ENCODE measurements around the gene ICA1L. TPM values are rescaled to one million over a fixed set of nuclear protein-coding genes. Genes with fewer than 3 reads are reported as not detected.
"Not testable (repeated sequence)": the region's sequence is repeated elsewhere in the genome, so short reads cannot be mapped to it uniquely, and the experiment has no call there.

Gene ICA1L
- total RNA-seq, 1 experiment from 2014 or later = not detected

- peak; percentile 75 to 76 for DNase-seq
- CTCF ChIA-PET = no interaction called here
- POLR2A ChIA-PET (ENCODE audit: unreplicated experiment) = interaction anchor here (0.6 kb wide), 1 partner anchor 215 kb away, joined by 3 read pairs; no protein-coding TSS in a partner anchor
- Histone ChIP-seq H3K79me2 (ENCODE audit: low read depth) (peaks cover 41% of the 10 kb centered on the region), H3K9me3 (ENCODE audit: insufficient read depth, low read depth) (no peaks in the 10 kb centered on the region), H3K27me3 (ENCODE audit: insufficient read depth, low read depth) (no peaks in the 10 kb centered on the region), H3F3A (ENCODE audit: insufficient read depth, low read depth) (peaks cover 12% of the 10 kb centered on the region; the same call in 1 of the 2 replicates), H4K20me1 (ENCODE audit: insufficient read depth) (no peaks in the 10 kb centered on the region), H3K9me2 (ENCODE audit: insufficient read depth) (no peaks in the 10 kb centered on the region), H3K4me1 (replicated peaks; ENCODE audit: insufficient read depth) (peaks cover 13% of the 10 kb centered on the region; the same call in 1 of the 2 replicates), H2AFZ (peak within 1 kb of the TSS; percentile 87), H3K27ac (peak within 1 kb of the TSS; percentile 78), H3K36me3 (ENCODE audit: low read depth) (no peaks in the 10 kb centered on the region), H3K4me2 (peak within 1 kb of the TSS; percentile 76), H3K4me3 (peak within 1 kb of the TSS; percentile 96)
- BruUV-seq (replicated peaks) = no TSS peak
- intact Hi-C loops (cut with micrococcal nuclease; ENCODE audit: unreplicated experiment) = loop anchor here (2.0 to 5.0 kb wide), 2 partner anchors 106 to 327 kb away; partner anchors contain the start of gene CYP20A1
- TF ChIP-seq CTCF (conservative IDR thresholded peaks at IDR 0.05) (no peak), EZH2 (IDR thresholded peaks at IDR 0.05; ENCODE audit: low read depth) (no peak)
Observed at GRCh38 chr2:202911512-202912341, 40.2 kb upstream of the ICA1L start, which contains the start of the genes CARF and WDR12. TSS of gene CARF (plus strand) at chr2:202912275. CDS start at chr2:202941903, 29,628 bp downstream. TSS of gene WDR12 (minus strand) at chr2:202911673. CDS start at chr2:202911476, 197 bp downstream.

- intact Hi-C loops (cut with micrococcal nuclease; ENCODE audit: unreplicated experiment) = loop anchor here (2.0 to 5.0 kb wide), 2 partner anchors 106 to 328 kb away; partner anchors contain the start of gene CYP20A1
- H3K36me3 ChIP-seq (ENCODE audit: low read depth) = no peaks in the 10 kb centered on the region
- POLR2A ChIA-PET (ENCODE audit: unreplicated experiment) = no interaction called here
- CTCF ChIA-PET = no interaction called here
- H3K4me3 ChIP-seq = peak overlapping the region; percentile 96
- no peaks in the 10 kb centered on the region for H3K9me2 ChIP-seq (ENCODE audit: insufficient read depth)
- no peaks in the 10 kb centered on the region for H3K9me3 ChIP-seq (ENCODE audit: insufficient read depth, low read depth)
- TF ChIP-seq EZH2 (IDR thresholded peaks at IDR 0.05; ENCODE audit: low read depth) = no peak
- TF ChIP-seq CTCF (conservative IDR thresholded peaks at IDR 0.05) = no peak
- H3K4me1 ChIP-seq (replicated peaks; ENCODE audit: insufficient read depth) = peaks cover 13% of the 10 kb centered on the region; the same call in 1 of the 2 replicates
- peaks cover 41% of the 10 kb centered on the region for H3K79me2 ChIP-seq (ENCODE audit: low read depth)
- H3K4me2 ChIP-seq = peak overlapping the region; percentile 75
- no peak for DNase-seq
- BruUV-seq (replicated peaks) = no TSS peak
- peak overlapping the region; percentile 78 for H3K27ac ChIP-seq
- no peaks in the 10 kb centered on the region for H3K27me3 ChIP-seq (ENCODE audit: insufficient read depth, low read depth)
- peak overlapping the region; percentile 87 for H2AFZ ChIP-seq
- no peaks in the 10 kb centered on the region for H4K20me1 ChIP-seq (ENCODE audit: insufficient read depth)
- peaks cover 12% of the 10 kb centered on the region; the same call in 1 of the 2 replicates for H3F3A ChIP-seq (ENCODE audit: insufficient read depth, low read depth)
Observed at GRCh38 chr2:202911203-202911511, 39.6 kb upstream of the ICA1L start.

GRCh38 chr2:202910698-202911097 is 39.1 kb upstream of the ICA1L start:
- Histone ChIP-seq H3K27ac (no peak overlapping the region; the same call in 1 of the 2 replicates), H3K27me3 (ENCODE audit: insufficient read depth, low read depth) (no peaks in the 10 kb centered on the region), H3K4me3 (peak overlapping the region; percentile 96), H3K36me3 (ENCODE audit: low read depth) (no peaks in the 10 kb centered on the region), H3K4me1 (replicated peaks; ENCODE audit: insufficient read depth) (peaks cover 13% of the 10 kb centered on the region; the same call in 1 of the 2 replicates), H3K9me2 (ENCODE audit: insufficient read depth) (no peaks in the 10 kb centered on the region), H3K79me2 (ENCODE audit: low read depth) (peaks cover 41% of the 10 kb centered on the region), H2AFZ (peak overlapping the region; percentile 87; the same call in 1 of the 2 replicates), H3K9me3 (ENCODE audit: insufficient read depth, low read depth) (no peaks in the 10 kb centered on the region), H3K4me2 (peak overlapping the region; percentile 75), H4K20me1 (ENCODE audit: insufficient read depth) (no peaks in the 10 kb centered on the region), H3F3A (ENCODE audit: insufficient read depth, low read depth) (peaks cover 12% of the 10 kb centered on the region; the same call in 1 of the 2 replicates)
- no TSS peak for BruUV-seq (replicated peaks)
- TF ChIP-seq EZH2 (IDR thresholded peaks at IDR 0.05; ENCODE audit: low read depth) (no peak), CTCF (conservative IDR thresholded peaks at IDR 0.05) (no peak)
- ChIA-PET POLR2A (ENCODE audit: unreplicated experiment) (no interaction called here), CTCF (no interaction called here)
- intact Hi-C loops (cut with micrococcal nuclease; ENCODE audit: unreplicated experiment) = loop anchor here (2.0 to 5.0 kb wide), 2 partner anchors 107 to 328 kb away; partner anchors contain the start of gene CYP20A1
- DNase-seq = no peak

- H3K27ac ChIP-seq; H3K27me3 ChIP-seq (ENCODE audit: insufficient read depth, low read depth); CTCF ChIA-PET; H3K9me2 ChIP-seq (ENCODE audit: insufficient read depth); H4K20me1 ChIP-seq (ENCODE audit: insufficient read depth); DNase-seq; H3K36me3 ChIP-seq (ENCODE audit: low read depth); POLR2A ChIA-PET (ENCODE audit: unreplicated experiment); H2AFZ ChIP-seq; H3K9me3 ChIP-seq (ENCODE audit: insufficient read depth, low read depth): not testable (repeated sequence)
- H3K4me2 ChIP-seq = peak overlapping the region; percentile 75
- peaks cover 41% of the 10 kb centered on the region for H3K79me2 ChIP-seq (ENCODE audit: low read depth)
- H3K4me1 ChIP-seq (replicated peaks; ENCODE audit: insufficient read depth) = peaks cover 13% of the 10 kb centered on the region; the same call in 1 of the 2 replicates
- H3K4me3 ChIP-seq = peak overlapping the region; percentile 96
- BruUV-seq (replicated peaks) = TSS peak; percentile 27
- peaks cover 12% of the 10 kb centered on the region; the same call in 1 of the 2 replicates for H3F3A ChIP-seq (ENCODE audit: insufficient read depth, low read depth)
- intact Hi-C loops (cut with micrococcal nuclease; ENCODE audit: unreplicated experiment) = loop anchor here (2.0 to 5.0 kb wide), 2 partner anchors 107 to 329 kb away; partner anchors contain the start of gene CYP20A1
Observed at GRCh38 chr2:202910250-202910649, 38.7 kb upstream of the ICA1L start.

Measured in PC-9 (cell line).